SH-SY5Y (cell line): ENCODE results near the gene PFDN1.

ENCODE experiments used
- GATA2 ChIP-seq: IDR thresholded peaks from 2 replicates; pipeline ENCODE4 v1.6.1; 2011; ENCODE audit warnings: mild to moderate bottlenecking, low read depth, low read length
- GATA3 ChIP-seq: IDR thresholded peaks from 2 replicates; pipeline ENCODE4 v1.6.1; 2011; ENCODE audit warnings: low read depth, mild to moderate bottlenecking, low read length, moderate library complexity

- TF ChIP-seq GATA2, result no peak
- no peak for TF ChIP-seq GATA3
These were observed 58.3 kb downstream of the PFDN1 start for GRCh38 chr5:140244525-140245025.
